HG03280 (cell line): ENCODE measurements around the gene SWAP70.

Experiments
- ATAC-seq: cut with Tn5 transposase; IDR thresholded peaks from one replicate; pipeline ENCODE4 v1.9.1; 2021; ENCODE audit warnings: mild to moderate bottlenecking, moderate library complexity; ENCODE audit not compliant: unreplicated experiment

SWAP70 gene

DNA sequence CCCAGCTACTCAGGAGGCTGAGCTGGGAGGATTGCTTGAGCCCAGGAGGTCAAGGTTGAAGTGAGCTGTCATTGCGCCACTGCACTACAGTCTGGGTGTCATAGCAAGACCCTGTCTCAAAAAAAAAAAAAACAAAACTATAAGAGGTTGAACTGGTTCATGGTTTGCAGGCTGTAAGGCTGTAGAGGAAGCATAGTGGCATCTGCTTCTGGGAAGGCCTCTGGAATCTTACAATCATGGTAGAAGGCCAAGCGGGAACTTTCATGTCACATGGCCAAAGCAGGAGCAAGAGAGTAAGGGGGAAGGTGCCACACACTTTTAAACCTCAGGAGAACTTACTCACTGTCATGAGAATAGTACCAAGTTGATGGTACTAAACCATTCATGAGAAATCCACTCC, 109.6 kb downstream of the SWAP70 start:
- ATAC-seq = no peak

DNA sequence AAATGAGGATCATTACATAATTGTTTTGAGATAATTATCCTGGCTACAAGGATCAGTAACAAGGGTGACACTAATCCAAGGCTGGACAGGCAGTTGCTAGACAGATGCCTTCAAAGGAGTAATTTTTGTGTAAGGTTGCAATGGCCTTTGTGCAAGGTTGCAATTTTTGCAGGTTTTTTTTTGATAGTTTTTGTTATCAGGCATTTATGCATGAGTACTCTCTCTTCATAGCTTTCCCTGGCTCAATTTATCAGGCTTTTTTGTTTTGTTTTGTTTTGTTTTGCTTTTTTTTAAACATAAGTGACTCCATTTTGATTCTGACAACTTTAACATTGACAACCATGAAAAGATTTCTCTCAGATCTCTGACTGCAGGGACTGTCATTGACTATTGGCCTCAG, 110.2 kb downstream of the SWAP70 start:
- no peak for ATAC-seq

DNA sequence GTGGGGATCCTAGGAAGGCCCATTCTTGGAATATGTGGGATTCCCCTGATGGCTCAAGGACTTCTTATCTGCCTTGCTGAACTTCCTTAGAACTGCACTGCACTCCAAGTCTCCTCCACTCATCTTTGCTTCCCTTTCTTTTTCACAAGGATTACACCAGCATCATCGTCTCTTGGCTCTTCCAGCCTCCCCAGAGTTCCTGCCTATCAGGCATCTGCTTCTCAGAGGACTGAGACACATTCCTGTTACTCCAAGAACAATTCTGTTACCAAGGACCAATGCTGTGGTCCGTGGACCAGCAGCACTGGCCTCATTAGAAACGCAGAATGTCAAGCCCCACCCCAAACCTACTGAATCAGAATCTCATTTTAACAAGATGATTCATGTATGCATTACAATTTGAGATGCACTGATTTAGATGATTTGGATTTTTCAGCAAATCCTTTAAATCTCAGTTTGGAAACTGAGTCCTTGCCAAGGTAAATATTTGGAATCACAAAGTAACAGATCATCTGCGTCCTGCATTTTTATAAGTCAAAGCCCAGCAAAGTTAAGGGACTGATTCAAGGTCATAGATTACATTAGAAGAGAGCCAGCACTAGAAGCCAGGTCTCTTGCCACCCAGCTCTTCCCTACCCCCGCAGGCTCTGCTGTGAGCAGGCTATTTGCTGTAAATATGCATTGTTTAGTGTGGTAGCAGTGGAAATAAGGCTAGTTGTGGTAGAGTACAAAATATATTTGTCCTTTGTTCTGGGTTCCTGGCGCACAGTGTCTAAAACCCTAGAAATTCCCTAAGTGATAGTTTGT, 110.9 kb downstream of the SWAP70 start:
- ATAC-seq = no peak

DNA sequence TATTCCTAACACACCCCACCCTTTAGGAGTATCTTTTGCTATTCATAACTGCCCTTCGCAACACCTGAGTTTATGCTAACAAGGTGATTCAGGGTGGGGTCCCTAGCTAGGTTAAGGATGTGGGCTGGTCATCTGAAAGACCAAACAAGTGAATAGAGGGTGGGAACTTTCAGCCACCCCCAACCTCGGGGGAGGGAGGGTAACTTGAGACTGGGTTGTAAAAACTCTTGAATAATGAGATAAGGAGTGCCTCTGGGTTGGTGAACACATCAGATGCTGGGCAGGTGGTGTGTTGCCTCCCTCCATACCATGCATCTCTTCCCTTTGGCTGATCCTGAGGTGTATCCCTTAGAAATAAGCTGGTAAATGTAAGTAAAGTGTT, 111.5 kb downstream of the SWAP70 start:
- ATAC-seq = no peak

DNA sequence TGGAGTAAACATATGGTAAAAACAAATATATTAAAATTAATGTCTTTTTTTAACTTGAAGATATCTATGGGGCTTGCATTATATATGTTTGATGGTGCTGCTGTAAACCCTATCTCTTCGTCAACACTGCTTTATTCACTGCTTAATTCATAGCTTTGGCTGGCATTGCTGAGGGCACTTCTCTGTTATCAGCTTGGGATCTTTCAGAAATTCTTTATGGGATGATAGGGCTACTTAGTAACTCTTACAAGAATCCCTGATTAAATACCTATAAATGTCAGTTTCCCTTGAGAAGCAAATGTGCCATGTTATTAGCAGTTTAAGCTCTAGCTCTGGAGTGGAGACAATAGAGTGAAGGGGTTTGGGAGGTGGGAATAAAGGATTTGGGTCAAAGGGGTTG, 112.3 kb downstream of the SWAP70 start:
- no peak for ATAC-seq

DNA sequence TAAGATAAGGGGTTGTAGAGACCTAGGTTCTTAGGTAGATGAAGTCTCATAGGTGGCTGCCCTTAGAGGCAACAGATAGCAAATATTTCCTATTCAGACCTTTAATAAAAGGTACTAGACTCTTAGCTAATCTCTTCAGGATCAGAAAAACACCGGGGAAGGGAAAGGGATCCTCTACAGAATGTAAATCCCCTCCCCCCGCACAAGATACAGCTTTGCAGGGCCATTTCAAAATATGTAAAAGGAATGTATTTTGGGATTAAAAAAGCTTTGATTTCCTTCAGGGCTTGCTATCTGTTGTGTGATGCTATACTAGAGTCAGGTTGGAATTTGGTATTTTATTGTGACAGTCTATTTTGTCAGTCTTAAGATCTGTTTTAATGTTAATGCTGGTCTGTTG, 113.2 kb downstream of the SWAP70 start:
- no peak for ATAC-seq

DNA sequence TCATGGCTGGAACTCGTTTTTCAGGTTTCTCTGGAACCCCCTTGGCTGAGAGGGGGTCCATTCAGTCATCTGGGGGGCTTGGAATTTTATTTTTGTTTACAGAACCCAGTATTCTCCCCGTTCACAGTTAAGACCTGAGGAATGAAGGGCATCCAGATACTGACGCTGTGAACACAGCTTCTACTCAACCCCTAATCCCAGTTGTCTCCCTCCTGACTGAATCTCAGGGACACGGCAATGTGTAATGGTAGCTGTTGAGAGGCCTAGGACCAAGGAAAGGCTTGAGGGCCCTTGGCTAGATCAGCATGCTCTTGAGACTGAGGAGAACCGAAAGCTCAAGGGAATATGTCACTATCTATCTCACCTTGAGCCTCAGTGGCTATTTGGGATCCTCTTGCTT, 113.6 kb downstream of the SWAP70 start:
- ATAC-seq = no peak

DNA sequence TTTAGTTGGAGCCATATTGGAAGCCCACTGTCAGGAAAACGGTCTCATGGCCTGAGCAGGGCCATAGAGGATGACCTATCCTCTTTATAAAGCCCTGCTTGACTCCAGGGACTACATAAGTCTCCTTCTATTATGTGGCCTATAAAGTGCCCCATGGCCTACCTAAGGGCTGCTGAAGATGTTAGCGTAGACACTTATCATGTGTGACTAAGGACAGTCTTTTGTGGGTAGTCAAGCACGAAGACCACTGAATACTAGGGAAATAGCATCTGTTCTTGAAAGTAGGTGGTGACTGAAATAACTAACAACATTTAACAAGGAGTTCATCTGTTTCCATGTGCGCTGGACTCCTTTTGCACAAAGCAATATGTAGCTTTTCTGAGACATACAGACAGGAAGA, 117.1 kb downstream of the SWAP70 start:
- no peak for ATAC-seq

DNA sequence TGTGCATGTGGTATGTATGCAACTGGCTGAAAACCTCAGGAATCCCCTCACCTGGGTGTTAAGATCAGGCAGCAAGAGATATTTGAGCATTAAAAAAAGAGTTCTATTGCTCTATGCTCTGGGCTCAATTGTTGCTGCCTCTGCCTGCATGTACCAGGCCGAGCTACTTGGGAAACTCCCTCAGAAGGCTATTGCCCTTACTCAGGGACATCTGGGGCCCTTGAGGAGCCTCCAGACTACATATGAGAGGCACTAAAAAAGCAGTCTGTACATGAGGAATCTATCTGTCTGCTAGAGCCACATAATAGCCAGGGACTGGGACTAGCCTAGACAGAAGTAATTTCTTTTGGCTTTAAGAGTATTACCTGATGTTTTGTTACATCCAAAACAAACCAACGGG, 120.1 kb downstream of the SWAP70 start:
- ATAC-seq = no peak

DNA sequence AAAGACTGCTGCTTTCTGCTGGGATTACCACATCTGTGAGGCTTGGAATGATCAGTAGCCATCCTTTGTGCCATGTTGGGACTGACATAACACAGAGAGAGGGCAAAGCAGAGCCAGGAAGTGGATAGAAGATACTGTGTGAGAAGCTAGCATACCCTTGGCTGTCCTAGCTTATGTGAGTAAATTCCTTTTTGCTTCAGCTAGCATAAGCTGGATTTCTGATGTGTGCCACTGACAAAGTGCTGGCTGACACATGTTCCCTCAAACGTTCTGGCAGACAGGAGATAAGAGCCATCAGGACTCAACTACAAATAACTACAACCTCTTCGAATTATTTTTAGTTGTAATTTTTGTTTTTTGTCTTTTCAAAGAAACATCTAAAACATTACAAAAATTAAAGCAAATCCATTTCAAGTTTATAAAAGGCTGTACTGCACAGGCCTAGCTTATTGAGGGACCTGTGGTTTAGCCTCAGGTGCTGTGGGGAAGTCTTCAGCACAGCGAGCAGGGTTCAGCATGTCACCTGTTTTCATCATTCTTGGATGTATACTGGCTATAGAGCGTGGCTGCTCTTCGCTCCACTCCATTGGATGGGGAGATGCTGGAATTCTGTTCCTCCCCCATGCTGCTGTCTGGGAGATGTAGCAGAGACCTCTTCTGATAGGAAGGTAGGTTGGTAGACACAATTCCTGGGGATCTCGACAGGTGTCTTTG, 120.9 kb downstream of the SWAP70 start:
- no peak for ATAC-seq

DNA sequence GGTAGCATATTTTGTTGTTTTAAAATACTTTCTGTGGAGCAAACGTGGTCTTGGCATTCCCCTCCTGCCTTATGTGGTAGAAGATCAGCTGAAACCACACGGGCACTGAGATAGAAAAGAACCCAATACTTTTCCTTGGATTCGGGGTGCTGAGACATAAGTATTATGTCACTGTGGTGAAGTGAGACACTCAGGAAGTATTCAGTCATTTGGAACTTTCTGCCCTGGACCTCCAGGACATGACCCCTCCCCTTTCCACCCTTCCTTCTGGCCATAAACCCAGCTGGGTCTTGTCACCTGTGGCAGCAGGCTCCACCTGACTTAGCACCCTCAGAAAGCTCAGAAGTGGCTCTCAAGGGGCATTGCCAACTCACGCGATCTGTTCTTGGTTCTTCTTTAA, 123.4 kb downstream of the SWAP70 start:
- no peak for ATAC-seq

DNA sequence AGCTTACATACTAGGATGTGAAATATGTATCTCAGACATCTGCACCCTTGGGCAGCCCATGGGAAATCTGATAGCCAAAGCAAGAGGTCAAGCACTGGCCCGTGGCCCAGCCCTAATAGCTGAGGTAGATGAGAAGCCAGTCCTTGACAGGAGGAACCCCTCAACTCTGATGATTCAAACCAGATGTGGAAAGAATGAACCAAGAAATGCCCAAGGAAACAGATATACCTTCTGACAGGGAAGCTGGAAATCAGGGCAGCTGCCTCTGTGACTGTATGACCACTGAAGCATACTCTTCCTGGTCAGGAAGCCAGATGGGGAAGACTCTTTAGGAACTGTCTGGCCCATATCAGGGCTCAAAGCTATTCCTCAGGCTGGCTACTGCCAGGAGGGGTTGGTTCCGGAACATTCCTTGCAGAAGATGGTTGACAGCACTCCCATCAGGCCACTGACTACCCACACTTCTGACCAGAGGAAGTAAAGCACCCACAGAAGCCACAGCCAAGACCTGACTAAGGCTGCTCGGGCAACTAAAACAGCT, 124.2 kb downstream of the SWAP70 start:
- ATAC-seq = no peak

DNA sequence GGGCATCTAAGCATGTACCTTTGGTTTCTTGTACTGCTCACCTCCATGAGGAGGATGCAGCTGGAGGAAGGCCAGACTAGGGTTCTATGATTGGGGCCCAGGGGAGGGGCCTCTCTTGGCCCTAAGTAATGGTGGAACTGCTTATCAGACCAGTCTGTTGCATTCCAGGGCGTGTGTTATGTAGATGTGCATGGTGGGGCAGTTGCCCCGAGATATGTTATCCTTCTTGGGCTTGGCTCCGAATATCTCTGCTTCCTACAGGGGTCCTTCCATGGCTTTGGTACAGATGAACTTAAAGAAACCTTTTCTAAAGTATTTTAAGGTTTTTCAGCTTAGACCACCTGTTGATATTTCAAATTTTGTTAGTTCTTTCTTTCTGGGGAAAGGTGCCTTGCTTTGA, 126.0 kb downstream of the SWAP70 start:
- no peak for ATAC-seq

DNA sequence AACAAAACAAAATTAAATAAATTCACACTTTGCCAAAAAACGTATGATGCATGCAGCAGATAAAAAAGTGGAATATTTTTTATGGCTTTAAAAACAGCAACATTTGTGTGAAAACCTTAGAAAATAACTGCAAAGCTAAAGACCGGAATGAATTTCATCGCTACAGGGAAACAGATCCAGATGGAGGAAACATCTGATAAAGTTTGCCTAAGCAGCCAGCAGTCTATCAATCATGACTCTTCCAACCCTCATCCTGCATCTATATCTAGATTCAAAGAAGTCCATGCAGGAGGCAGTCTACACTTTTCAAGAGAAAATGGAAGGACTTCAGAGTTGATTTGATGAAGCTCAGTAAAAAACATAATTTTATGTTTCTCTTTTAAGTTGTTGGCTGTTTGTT, 126.8 kb downstream of the SWAP70 start:
- no peak for ATAC-seq

DNA sequence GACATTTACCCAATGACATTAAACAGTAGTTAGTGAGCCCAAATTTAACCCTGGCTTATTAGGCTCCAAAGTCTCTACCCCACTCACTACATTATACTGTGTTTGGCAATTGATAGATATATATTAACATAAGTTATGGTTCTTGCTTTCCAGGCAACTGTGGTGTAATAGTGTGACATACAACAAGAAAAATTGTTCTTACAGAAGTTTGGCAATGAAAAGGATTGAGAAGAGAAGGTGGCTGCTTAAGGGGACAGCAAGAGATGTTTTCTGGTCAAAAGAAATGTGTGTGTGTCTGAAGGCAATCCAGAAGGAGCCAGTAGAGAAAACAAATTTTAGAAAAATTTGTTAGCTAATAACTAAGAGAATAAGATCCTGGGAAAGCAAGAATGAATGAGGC, 132.4 kb downstream of the SWAP70 start:
- no peak for ATAC-seq

DNA sequence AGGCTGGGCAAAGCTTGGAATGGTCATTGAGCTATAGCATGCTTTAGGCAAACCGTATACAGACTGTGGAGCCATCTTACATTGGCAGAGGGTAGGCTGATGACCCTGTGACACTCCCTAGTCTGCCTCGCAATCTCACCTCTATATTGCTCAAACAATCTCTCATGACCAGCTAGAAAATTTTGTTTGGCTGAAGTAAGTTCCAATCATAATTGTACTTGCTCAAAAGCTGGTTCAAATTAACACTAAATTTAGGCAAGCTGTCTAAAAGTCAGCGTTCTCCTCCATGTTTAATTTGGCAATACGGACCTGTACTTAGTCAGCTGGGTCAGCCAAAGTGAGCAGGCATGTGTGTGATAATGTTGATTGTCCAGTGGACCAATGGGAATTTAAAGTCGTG, 133.0 kb downstream of the SWAP70 start:
- ATAC-seq = no peak

DNA sequence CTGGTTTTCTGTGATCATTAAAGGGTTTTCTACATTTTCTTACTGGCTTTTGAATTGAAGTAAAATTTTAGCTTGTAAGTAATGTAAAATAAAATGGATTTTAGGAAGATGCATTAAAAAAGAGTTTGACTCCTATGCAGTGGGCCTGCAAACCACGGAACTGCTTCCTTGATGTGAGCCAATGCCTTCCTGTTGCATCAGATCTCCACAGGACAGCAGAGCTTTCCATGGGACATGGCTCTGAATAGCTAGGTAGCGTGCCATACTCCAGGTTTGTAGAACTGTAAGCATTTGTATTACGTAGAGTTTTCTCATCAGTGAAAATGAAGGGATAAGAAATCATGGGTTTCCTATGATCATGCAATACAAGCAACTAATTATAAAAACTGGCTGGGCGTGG, 133.4 kb downstream of the SWAP70 start:
- ATAC-seq = no peak

DNA sequence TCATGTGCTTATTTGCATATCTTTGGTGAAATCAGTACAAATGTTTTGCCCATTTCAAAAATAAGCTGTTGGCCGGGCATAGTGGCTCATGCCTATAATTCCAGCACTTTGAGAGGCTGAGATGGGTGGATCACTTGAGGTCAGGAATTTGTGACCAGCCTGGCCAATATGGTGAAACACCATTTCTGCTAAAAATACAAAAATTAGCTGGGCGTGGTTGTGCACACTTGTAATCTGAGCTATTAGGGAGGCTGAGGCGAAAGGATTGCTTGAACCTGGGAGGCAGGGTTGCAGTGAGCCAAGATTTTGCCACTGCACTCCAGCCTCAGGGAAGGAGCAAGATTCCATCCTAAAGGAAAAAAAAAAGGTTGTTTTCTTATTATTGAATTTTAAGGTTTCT, 136.0 kb downstream of the SWAP70 start:
- ATAC-seq = no peak

DNA sequence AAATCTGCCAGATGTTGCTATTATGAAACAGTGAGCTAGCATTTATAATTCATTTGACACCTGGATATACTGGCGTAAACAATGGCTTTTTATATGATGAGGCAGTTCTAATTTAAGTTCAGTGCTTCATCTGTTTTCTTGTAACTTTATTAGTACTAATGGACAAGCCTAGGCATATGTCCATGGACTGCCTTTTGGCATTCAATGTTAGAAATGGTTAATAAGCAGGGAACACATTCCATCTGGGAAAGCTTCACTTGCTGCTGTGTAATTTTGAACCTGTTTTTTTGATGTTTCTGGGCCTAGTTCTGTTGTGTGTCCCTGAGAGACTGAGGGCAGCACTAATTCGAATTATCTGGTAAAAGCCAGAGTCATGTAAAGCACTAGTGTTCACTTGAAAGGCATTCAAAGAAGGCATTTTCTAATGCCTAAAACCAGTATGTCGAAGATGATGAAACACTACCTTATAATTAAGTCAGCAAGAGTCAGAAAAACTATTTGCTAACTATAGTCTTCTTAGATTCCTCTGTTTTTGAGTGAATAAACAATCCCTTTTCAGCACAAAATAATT, 138.5 kb downstream of the SWAP70 start:
- ATAC-seq = no peak
